Epidermal melanocyte (primary cell): Measurements from ENCODE around the gene EML2.
"Not testable (repeated sequence)": the region's sequence is repeated elsewhere in the genome, so short reads cannot be mapped to it uniquely, and the experiment has no call there.

ENCODE experiments used
- DNase-seq: peaks from one replicate; pipeline ENCODE4 v3.0.0; 2011; ENCODE audit warnings: low spot score; ENCODE audit not compliant: insufficient read length

Gene EML2

GRCh38 chr19:45638930-45639729, at the start of gene EML2:
TSS of gene EML2 (minus strand) at chr19:45639397. CDS start at chr19:45639376, 21 bp downstream.
- DNase-seq = peak; percentile 60

GRCh38 chr19:45687599-45687998, 48.4 kb upstream of the EML2 start:
- DNase-seq = no peak

GRCh38 chr19:45685045-45685444, 45.8 kb upstream of the EML2 start:
- DNase-seq = not testable (repeated sequence)

GRCh38 chr19:45682908-45683307, 43.7 kb upstream of the EML2 start:
- no peak for DNase-seq

- DNase-seq = no peak
These were observed 42.9 kb upstream of the EML2 start for GRCh38 chr19:45682117-45682516.

- DNase-seq = peak; percentile 93
These were observed 42.3 kb upstream of the EML2 start for GRCh38 chr19:45681391-45682015.

GRCh38 chr19:45677351-45678230, 38.4 kb upstream of the EML2 start:
- DNase-seq = no peak

- no peak for DNase-seq
These were observed 37.7 kb upstream of the EML2 start for GRCh38 chr19:45676851-45677263.

- no peak for DNase-seq
These were observed 35.7 kb upstream of the EML2 start for GRCh38 chr19:45674946-45675345.

- DNase-seq = peak; percentile 79
These were observed 31.7 kb upstream of the EML2 start for GRCh38 chr19:45670670-45671453.

- DNase-seq = no peak
These were observed 29.2 kb upstream of the EML2 start for GRCh38 chr19:45668342-45668871.

GRCh38 chr19:45667620-45668341, 28.6 kb upstream of the EML2 start, which contains the start of gene GIPR:
TSS of gene GIPR (plus strand) at chr19:45668221. CDS start at chr19:45669521, 1,300 bp downstream.
- no peak for DNase-seq

GRCh38 chr19:45664575-45664974, 25.4 kb upstream of the EML2 start:
- no peak for DNase-seq

- DNase-seq = no peak
These were observed 24.6 kb upstream of the EML2 start for GRCh38 chr19:45663800-45664199.

GRCh38 chr19:45660636-45661035, 21.4 kb upstream of the EML2 start:
- DNase-seq = no peak

GRCh38 chr19:45659096-45659729, 20.0 kb upstream of the EML2 start:
- no peak for DNase-seq

- no peak for DNase-seq
These were observed 18.4 kb upstream of the EML2 start for GRCh38 chr19:45657520-45658167.

- no peak for DNase-seq
These were observed 15.9 kb upstream of the EML2 start for GRCh38 chr19:45655073-45655472.

- DNase-seq = no peak
These were observed 14.4 kb upstream of the EML2 start for GRCh38 chr19:45653634-45654033.
